ENCODE data around the gene CDK5RAP3. TPM values are rescaled to one million over a fixed set of nuclear protein-coding genes. Genes with fewer than 3 reads are reported as not detected.
A peak's percentile ranks its signal among the peaks of the same experiment; 100 is the strongest.

Gene CDK5RAP3
- total RNA-seq, 1 donor from 2014 or later: 62.8 TPM

DNA sequence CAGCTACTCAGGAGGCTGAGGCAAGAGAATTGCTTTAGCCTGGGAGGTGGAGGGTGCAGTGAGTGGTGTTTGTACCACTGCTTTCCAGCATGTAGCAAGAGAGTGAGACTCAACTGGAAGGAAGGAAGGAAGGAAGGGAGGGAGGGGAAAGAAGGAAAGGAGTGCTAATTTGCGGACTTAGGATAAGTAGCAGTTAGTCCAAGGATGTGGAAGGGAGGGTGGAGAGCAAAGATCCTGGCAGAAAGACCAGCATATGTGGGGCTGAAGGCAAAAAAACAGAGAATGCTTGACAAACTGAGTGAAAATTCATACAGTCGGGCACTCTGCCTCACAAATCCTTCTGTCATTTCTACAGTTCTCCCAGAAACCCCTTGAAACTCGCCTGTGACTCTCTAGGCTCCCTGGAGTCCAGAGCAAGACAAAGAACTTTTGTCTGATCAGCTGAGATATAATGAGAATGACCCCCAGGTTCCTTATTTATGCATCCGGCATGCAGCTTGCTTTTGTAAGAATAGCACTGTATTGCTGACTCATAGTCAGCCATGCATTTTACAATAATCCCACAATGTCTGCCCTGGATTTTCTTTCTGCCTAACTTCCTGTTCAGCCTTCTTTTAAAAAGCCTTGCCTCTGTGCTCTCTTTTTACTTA lies 31.5 kb downstream of the CDK5RAP3 start:
- TF ChIP-seq CTCF (IDR thresholded peaks at IDR 0.05; ENCODE audit: insufficient read depth, low read depth, low read length) (no peak), EZH2 (IDR thresholded peaks at IDR 0.05; ENCODE audit: insufficient read depth, low read length) (no peak)
- H3K4me3 Mint-ChIP-seq (ENCODE audit: unreplicated experiment): peak overlapping the region; percentile 47
- FAIRE-seq: no peak
- H3K9ac ChIP-seq (ENCODE audit: low read length): peak overlapping the region; percentile 80
- H3K27ac Mint-ChIP-seq (ENCODE audit: unreplicated experiment): peak overlapping the region; percentile 98
- H3K36me3 Mint-ChIP-seq (ENCODE audit: low read depth, unreplicated experiment): no peaks in the 10 kb centered on the region
- no peaks in the 10 kb centered on the region for H3K27me3 ChIP-seq (ENCODE audit: insufficient read depth, low read length)
- H3K4me1 Mint-ChIP-seq (ENCODE audit: low read depth, unreplicated experiment): peaks cover 34% of the 10 kb centered on the region
- no peaks in the 10 kb centered on the region for H3K79me2 ChIP-seq (ENCODE audit: insufficient read depth, low read length)
- H3K4me3 ChIP-seq (ENCODE audit: insufficient read depth, low read depth, low read length): no peak overlapping the region
- H4K20me1 ChIP-seq (ENCODE audit: insufficient read depth, low read length): no peaks in the 10 kb centered on the region
- H2AFZ ChIP-seq (ENCODE audit: low read depth, low read length): peak overlapping the region; percentile 69
- peaks cover 34% of the 10 kb centered on the region for H3K4me1 ChIP-seq (ENCODE audit: insufficient read depth, low read length)
- H3K4me2 ChIP-seq (ENCODE audit: low read length): peak overlapping the region; percentile 67
- no peaks in the 10 kb centered on the region for H3K36me3 ChIP-seq (ENCODE audit: insufficient read depth, low read length)
- peak; percentile 87 for DNase-seq (ENCODE audit: low read depth)
- peak overlapping the region; percentile 95 for H3K27ac ChIP-seq (ENCODE audit: low read depth, low read length)
- H3K27me3 Mint-ChIP-seq (ENCODE audit: low read depth, unreplicated experiment): no peaks in the 10 kb centered on the region
- H3K9me3 Mint-ChIP-seq (ENCODE audit: unreplicated experiment): no peaks in the 10 kb centered on the region
- no peaks in the 10 kb centered on the region for H3K9me3 ChIP-seq (ENCODE audit: insufficient read depth, low read depth, low read length)

DNA sequence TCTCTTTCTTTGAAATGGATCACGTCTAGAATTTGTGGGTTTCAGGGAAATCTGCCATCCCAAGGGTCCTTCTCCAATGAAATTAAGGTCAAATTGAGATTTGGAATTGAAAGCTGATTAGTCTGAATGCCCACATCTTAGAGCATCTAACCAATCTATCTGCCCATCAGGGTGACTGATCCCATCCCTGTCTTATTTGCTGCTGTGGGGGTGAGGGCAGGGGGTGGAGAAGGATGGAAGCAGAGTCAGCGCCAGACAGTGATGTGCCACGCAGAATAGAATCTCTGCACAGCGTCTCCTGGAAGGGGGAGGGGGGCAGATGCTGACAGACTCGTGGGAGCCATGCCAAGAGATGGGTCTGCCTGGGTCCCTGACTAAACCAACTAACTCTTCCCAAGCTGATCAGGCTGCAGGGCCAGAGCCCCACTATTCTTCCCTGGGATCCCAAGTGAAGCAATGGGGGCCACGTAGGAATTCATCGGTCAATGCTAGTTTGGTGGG lies 32.1 kb downstream of the CDK5RAP3 start:
- H3K4me1 Mint-ChIP-seq (ENCODE audit: low read depth, unreplicated experiment): peaks cover 34% of the 10 kb centered on the region
- Histone ChIP-seq H3K4me1 (ENCODE audit: insufficient read depth, low read length) (peaks cover 34% of the 10 kb centered on the region), H4K20me1 (ENCODE audit: insufficient read depth, low read length) (no peaks in the 10 kb centered on the region), H3K4me2 (ENCODE audit: low read length) (peak overlapping the region; percentile 67), H3K4me3 (ENCODE audit: insufficient read depth, low read depth, low read length) (no peak overlapping the region), H3K79me2 (ENCODE audit: insufficient read depth, low read length) (no peaks in the 10 kb centered on the region), H3K9ac (ENCODE audit: low read length) (peak overlapping the region; percentile 80), H3K36me3 (ENCODE audit: insufficient read depth, low read length) (no peaks in the 10 kb centered on the region), H2AFZ (ENCODE audit: low read depth, low read length) (peak overlapping the region; percentile 69), H3K27me3 (ENCODE audit: insufficient read depth, low read length) (no peaks in the 10 kb centered on the region), H3K9me3 (ENCODE audit: insufficient read depth, low read depth, low read length) (no peaks in the 10 kb centered on the region), H3K27ac (ENCODE audit: low read depth, low read length) (peak overlapping the region; percentile 95)
- H3K27me3 Mint-ChIP-seq (ENCODE audit: low read depth, unreplicated experiment): no peaks in the 10 kb centered on the region
- no peak for FAIRE-seq
- no peaks in the 10 kb centered on the region for H3K9me3 Mint-ChIP-seq (ENCODE audit: unreplicated experiment)
- no peak for DNase-seq (ENCODE audit: low read depth)
- TF ChIP-seq EZH2 (IDR thresholded peaks at IDR 0.05; ENCODE audit: insufficient read depth, low read length): no peak
- TF ChIP-seq CTCF (IDR thresholded peaks at IDR 0.05; ENCODE audit: insufficient read depth, low read depth, low read length): no peak
- peak overlapping the region; percentile 47 for H3K4me3 Mint-ChIP-seq (ENCODE audit: unreplicated experiment)
- H3K27ac Mint-ChIP-seq (ENCODE audit: unreplicated experiment): peak overlapping the region; percentile 98
- no peaks in the 10 kb centered on the region for H3K36me3 Mint-ChIP-seq (ENCODE audit: low read depth, unreplicated experiment)
